B cell (primary cell): Measurements from ENCODE around the gene SATB1.

Source experiments
- EZH2 ChIP-seq: IDR thresholded peaks from 2 replicates; pipeline ENCODE4 v1.6.1; 2012; ENCODE audit warnings: borderline replicate concordance, low read depth, mild to moderate bottlenecking, moderate library complexity, low read length; ENCODE audit not compliant: insufficient read depth, poor library complexity, severe bottlenecking
- TF ChIP-seq, protein P1 (sequence below): fragments of 200-600 bp; IDR thresholded peaks from one replicate; pipeline ENCODE4 v1.8.0; 2022; ENCODE audit warnings: antibody characterized with exemption, mild to moderate bottlenecking

DNA sequence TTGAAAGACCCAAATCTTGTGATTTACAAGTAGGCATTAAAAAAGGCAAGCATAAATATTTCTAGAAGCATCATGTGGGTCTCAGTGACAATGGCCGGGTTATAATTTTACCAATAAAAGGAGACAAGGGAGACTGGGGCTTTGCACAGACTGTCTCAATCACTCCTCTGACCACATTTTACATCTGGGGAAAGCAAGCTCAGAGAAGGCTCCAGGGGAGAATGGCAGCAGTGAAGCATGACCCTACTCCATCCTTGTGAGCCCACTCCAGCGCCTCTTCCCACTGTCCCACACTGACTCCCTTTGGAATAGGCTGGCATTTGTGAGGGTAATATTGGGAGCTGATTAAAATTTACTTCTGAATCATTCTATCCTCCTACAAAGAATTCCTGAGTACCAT lies 61.8 kb downstream of the SATB1 start:
- TF ChIP-seq, protein P1, sequence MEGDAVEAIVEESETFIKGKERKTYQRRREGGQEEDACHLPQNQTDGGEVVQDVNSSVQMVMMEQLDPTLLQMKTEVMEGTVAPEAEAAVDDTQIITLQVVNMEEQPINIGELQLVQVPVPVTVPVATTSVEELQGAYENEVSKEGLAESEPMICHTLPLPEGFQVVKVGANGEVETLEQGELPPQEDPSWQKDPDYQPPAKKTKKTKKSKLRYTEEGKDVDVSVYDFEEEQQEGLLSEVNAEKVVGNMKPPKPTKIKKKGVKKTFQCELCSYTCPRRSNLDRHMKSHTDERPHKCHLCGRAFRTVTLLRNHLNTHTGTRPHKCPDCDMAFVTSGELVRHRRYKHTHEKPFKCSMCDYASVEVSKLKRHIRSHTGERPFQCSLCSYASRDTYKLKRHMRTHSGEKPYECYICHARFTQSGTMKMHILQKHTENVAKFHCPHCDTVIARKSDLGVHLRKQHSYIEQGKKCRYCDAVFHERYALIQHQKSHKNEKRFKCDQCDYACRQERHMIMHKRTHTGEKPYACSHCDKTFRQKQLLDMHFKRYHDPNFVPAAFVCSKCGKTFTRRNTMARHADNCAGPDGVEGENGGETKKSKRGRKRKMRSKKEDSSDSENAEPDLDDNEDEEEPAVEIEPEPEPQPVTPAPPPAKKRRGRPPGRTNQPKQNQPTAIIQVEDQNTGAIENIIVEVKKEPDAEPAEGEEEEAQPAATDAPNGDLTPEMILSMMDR, result no peak
- TF ChIP-seq EZH2, result no peak
